ENCODE results near the gene SRF.

Gene SRF

DNA sequence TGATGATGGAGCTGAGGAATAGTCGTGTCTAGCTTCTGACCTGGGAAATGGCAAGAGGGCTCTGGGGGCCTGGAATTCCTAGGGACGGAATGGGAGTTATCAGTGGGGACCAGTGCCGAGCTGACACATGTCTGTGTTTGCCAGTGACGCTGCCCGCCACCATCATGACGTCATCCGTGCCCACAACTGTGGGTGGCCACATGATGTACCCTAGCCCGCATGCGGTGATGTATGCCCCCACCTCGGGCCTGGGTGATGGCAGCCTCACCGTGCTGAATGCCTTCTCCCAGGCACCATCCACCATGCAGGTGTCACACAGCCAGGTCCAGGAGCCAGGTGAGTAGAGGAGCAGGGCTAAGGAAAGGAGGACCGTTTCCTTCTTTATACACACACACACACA, 7.1 kb downstream of the SRF start:
- Histone ChIP-seq H3K36me3 (ENCODE audit: insufficient read depth, low read length) (peaks cover 44% of the 10 kb centered on the region), H3K9me3 (replicated peaks; ENCODE audit: low read length) (no peaks in the 10 kb centered on the region), H3K9ac (ENCODE audit: low read depth, low read length) (no peak overlapping the region), H3K4me2 (ENCODE audit: low read length) (no peak overlapping the region), H3K4me3 (ENCODE audit: low read length) (no peak overlapping the region), H3K27me3 (ENCODE audit: control insufficient read depth, insufficient read depth, low read length) (no peaks in the 10 kb centered on the region), H3K4me1 (ENCODE audit: control insufficient read depth, insufficient read depth, low read length) (peaks cover 45% of the 10 kb centered on the region)

DNA sequence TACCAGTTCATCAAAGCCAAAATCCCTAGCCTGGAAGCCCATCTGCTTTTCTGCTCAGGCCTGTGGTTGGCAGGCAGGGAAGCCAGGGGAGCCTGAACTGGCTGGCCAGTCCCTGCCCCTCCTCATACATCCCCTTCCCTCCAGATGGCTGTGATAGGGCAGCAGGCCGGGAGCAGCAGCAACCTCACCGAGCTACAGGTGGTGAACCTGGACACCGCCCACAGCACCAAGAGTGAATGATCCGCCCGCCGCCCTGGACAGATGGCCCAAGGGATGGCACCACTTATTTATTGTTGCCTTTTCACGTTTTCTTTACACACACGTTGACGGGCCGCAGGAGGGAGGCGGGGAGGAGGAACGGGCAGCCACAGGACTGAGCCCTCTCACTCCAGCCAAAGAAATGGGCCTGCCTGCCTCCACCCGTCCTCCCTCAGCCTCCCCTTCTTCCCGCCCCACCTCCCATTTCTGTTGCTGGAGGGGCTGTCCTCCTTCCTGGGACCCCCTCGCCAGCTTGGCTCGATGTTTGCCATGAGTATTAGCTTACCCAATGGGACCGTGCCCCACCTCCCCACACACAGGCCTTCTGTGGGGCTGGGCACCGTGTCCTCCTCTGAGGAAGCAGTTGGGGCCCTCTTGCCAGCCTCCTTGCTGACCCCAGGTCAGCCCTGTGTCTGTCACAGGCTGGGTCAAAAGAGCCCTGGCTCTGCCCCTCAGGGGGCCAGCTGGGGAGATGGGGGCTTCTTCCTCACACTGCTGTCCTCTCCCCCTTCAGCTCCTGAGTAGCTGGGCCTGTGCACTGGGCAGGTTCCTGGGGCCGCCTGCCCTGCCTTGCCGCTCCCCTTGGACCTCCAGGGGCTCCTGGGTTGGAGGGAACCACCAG, 8.1 kb downstream of the SRF start:
- no peaks in the 10 kb centered on the region for H3K9me3 ChIP-seq (replicated peaks; ENCODE audit: low read length)
- no peak overlapping the region for H3K9ac ChIP-seq (ENCODE audit: low read depth, low read length)
- peaks cover 36% of the 10 kb centered on the region for H3K4me1 ChIP-seq (ENCODE audit: control insufficient read depth, insufficient read depth, low read length)
- H3K4me3 ChIP-seq (ENCODE audit: low read length), result no peak overlapping the region
- peaks cover 40% of the 10 kb centered on the region for H3K36me3 ChIP-seq (ENCODE audit: insufficient read depth, low read length)
- H3K4me2 ChIP-seq (ENCODE audit: low read length), result no peak overlapping the region
- no peaks in the 10 kb centered on the region for H3K27me3 ChIP-seq (ENCODE audit: control insufficient read depth, insufficient read depth, low read length)

DNA sequence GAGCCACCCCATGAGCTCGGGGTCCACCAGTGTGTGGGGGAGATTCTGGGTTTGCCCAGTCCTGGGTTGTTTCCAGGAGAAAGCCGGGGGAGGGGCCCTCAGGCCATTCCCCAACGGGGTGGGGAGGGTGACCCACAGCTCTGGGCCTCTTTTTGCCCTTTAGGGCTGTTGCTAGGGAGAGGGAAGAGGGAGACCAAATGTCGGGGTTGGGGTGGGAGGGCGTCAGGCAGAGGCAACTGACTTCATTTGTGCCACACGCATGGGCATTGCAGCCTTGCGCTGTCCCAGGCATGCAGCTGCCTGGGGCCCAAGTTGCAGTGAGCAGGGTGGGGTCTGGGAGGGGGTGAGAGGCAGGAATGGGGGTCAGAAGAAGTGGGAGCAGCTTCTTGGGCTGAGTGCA, 9.0 kb downstream of the SRF start:
- no peaks in the 10 kb centered on the region for H3K27me3 ChIP-seq (ENCODE audit: control insufficient read depth, insufficient read depth, low read length)
- H3K4me1 ChIP-seq (ENCODE audit: control insufficient read depth, insufficient read depth, low read length), result peaks cover 32% of the 10 kb centered on the region
- H3K4me2 ChIP-seq (ENCODE audit: low read length), result no peak overlapping the region
- no peaks in the 10 kb centered on the region for H3K9me3 ChIP-seq (replicated peaks; ENCODE audit: low read length)
- peaks cover 46% of the 10 kb centered on the region for H3K36me3 ChIP-seq (ENCODE audit: insufficient read depth, low read length)
- no peak overlapping the region for H3K9ac ChIP-seq (ENCODE audit: low read depth, low read length)
- no peak overlapping the region for H3K4me3 ChIP-seq (ENCODE audit: low read length)

DNA sequence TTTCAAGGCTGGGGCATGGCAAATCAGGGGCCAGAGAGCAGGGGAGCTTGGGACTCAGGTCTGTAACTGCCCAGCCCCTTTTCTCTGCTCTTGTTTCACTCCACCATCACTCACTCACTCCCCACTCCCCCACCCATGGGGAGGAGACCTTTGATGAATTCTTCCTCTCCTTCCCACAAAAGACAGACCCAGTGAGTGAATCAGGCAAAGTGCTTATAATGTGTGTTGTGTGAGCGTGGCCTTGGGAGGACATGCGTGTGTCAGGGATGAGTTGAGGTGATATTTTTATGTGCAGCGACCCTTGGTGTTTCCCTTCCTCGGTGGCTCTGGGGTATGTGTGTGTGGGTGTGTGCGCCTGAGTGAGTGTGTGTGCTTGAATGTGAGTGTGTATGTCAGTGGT, 9.9 kb downstream of the SRF start:
- Histone ChIP-seq H3K4me2 (ENCODE audit: low read length) (no peak overlapping the region), H3K27me3 (ENCODE audit: control insufficient read depth, insufficient read depth, low read length) (no peaks in the 10 kb centered on the region), H3K4me3 (ENCODE audit: low read length) (no peak overlapping the region), H3K9me3 (replicated peaks; ENCODE audit: low read length) (no peaks in the 10 kb centered on the region), H3K4me1 (ENCODE audit: control insufficient read depth, insufficient read depth, low read length) (peaks cover 23% of the 10 kb centered on the region), H3K9ac (ENCODE audit: low read depth, low read length) (no peak overlapping the region), H3K36me3 (ENCODE audit: insufficient read depth, low read length) (peaks cover 44% of the 10 kb centered on the region)

DNA sequence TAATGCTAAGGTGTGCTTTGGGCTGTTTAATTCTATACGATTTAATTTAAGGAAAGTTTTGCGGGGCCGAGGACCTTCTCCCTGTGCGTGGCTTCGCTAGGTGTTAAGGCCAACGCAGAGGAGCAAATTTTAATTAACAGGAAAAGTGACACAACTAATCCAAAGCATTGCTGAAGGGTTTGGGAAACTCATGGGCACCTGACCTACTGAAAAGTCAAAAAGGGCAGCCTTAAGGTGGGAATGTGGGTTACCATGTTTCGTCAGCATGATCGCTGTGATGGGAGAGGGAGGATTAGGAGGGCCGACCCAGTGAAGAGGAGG, 10.5 kb downstream of the SRF start:
- Histone ChIP-seq H3K9ac (ENCODE audit: low read depth, low read length) (peak overlapping the region; percentile 83), H3K27me3 (ENCODE audit: control insufficient read depth, insufficient read depth, low read length) (no peaks in the 10 kb centered on the region), H3K9me3 (replicated peaks; ENCODE audit: low read length) (no peaks in the 10 kb centered on the region), H3K4me1 (ENCODE audit: control insufficient read depth, insufficient read depth, low read length) (peaks cover 20% of the 10 kb centered on the region), H3K36me3 (ENCODE audit: insufficient read depth, low read length) (peaks cover 44% of the 10 kb centered on the region), H3K4me2 (ENCODE audit: low read length) (peak overlapping the region; percentile 93), H3K4me3 (ENCODE audit: low read length) (peak overlapping the region; percentile 85)

DNA sequence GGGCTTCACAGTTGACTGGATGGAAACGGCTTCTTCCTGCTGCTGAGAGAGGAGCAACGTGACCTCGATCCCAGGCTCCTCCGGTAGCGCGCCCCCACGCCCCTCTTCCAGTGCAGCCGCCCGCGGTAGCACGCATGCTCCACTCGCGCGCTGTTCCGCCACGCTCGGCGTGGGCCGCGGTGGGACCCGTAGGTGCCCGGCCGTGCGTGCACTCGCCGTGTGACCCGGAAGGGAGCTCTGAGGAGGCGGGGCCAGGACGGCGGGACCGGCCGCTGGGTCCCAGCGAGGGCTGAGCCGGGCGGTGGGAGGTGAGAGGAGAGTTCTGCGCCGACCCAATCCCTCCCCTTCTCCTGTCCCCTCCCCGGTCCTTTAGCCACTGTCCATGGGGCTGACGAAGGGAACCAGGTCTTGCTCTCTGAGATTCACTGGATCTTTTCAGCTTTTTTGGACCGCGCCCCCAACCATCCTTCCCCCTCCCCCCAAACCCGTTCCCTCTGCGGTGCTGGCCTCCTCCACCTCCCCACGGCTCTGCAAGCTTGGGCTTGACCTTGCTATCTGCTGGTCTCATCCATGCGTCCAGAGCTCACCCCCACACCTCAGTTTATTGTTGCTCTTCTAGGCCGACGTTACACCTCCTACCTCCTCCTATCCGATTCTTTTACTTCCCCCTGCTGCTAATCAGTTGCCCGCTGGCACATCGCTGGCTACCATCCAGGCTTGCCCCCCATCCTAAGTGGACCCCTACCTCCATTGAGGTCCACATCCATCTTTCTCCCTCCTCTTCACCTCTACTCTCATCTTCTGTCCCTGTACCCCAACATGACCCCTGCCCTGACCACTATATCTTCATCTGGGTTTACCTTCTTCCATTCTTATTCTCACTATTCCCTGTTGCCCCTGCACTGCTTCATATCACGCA, 11.1 kb downstream of the SRF start, which contains the start of gene CUL9:
Gene CUL9 (plus strand): TSS at position 255 of the 919 bp plus-strand sequence. CDS start 2,115 bp downstream, outside the sequence.
- Histone ChIP-seq H3K4me1 (ENCODE audit: control insufficient read depth, insufficient read depth, low read length) (peaks cover 20% of the 10 kb centered on the region), H3K4me3 (ENCODE audit: low read length) (peak within 1 kb of the TSS; percentile 85), H3K36me3 (ENCODE audit: insufficient read depth, low read length) (peaks cover 46% of the 10 kb centered on the region), H3K9me3 (replicated peaks; ENCODE audit: low read length) (no peaks in the 10 kb centered on the region), H3K4me2 (ENCODE audit: low read length) (peak within 1 kb of the TSS; percentile 93), H3K27me3 (ENCODE audit: control insufficient read depth, insufficient read depth, low read length) (no peaks in the 10 kb centered on the region), H3K9ac (ENCODE audit: low read depth, low read length) (peak within 1 kb of the TSS; percentile 83)

DNA sequence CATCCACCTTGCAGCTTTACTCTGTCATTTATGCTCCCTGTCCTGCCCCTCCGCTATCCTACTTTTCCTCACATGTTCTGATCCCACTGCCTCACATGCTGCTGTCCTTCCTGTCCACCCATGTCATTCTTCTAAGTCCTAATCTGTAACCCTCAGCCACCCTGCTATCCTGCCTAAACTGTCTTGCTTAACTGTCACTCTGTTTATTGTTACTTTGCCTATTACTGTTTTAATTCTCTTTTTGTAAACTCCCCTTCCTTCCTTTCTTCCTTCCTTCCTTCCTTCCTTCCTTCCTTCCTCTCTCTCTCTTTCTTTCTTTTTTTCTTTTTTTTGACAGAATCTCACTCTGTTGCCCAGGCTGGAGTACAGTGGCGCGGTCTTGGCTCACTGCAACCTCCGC, 12.4 kb downstream of the SRF start:
- H3K36me3 ChIP-seq (ENCODE audit: insufficient read depth, low read length), result peaks cover 53% of the 10 kb centered on the region

DNA sequence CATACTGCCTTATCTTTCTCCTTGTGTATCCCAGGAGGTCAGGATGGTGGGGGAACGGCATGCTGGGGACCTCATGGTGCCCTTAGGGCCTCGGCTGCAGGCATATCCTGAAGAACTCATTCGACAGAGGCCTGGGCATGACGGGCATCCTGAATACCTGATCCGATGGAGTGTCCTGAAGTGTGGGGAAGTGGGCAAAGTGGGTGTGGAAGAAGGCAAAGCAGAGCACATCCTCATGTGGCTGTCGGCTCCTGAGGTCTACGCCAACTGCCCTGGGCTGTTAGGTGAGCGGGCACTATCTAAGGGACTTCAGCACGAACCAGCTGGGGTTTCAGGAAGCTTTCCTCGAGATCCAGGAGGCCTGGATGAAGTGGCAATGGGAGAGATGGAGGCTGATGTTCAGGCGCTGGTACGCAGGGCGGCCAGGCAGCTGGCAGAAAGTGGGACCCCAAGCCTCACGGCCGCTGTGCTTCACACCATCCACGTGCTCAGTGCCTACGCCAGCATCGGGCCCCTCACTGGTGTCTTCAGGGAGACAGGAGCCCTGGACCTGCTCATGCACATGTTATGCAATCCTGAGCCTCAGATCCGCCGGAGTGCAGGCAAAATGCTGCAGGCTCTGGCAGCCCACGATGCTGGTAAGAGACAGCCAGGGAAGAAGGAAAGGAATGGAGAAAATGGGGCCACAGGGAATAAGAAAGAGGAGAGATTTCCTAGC, 13.4 kb downstream of the SRF start:
- Histone ChIP-seq H3K4me2 (ENCODE audit: low read length) (no peak overlapping the region), H3K4me3 (ENCODE audit: low read length) (no peak overlapping the region), H3K36me3 (ENCODE audit: insufficient read depth, low read length) (peaks cover 45% of the 10 kb centered on the region), H3K9ac (ENCODE audit: low read depth, low read length) (no peak overlapping the region), H3K9me3 (replicated peaks; ENCODE audit: low read length) (no peaks in the 10 kb centered on the region), H3K27me3 (ENCODE audit: control insufficient read depth, insufficient read depth, low read length) (no peaks in the 10 kb centered on the region), H3K4me1 (ENCODE audit: control insufficient read depth, insufficient read depth, low read length) (peaks cover 20% of the 10 kb centered on the region)

More for the DNA sequence above, 12.4 kb downstream of the SRF start:
- Histone ChIP-seq H3K4me3 (ENCODE audit: low read length) (peak overlapping the region; percentile 85), H3K27me3 (ENCODE audit: control insufficient read depth, insufficient read depth, low read length) (no peaks in the 10 kb centered on the region), H3K4me2 (ENCODE audit: low read length) (peak overlapping the region; percentile 93), H3K9me3 (replicated peaks; ENCODE audit: low read length) (no peaks in the 10 kb centered on the region), H3K9ac (ENCODE audit: low read depth, low read length) (no peak overlapping the region), H3K4me1 (ENCODE audit: control insufficient read depth, insufficient read depth, low read length) (peaks cover 20% of the 10 kb centered on the region)

DNA sequence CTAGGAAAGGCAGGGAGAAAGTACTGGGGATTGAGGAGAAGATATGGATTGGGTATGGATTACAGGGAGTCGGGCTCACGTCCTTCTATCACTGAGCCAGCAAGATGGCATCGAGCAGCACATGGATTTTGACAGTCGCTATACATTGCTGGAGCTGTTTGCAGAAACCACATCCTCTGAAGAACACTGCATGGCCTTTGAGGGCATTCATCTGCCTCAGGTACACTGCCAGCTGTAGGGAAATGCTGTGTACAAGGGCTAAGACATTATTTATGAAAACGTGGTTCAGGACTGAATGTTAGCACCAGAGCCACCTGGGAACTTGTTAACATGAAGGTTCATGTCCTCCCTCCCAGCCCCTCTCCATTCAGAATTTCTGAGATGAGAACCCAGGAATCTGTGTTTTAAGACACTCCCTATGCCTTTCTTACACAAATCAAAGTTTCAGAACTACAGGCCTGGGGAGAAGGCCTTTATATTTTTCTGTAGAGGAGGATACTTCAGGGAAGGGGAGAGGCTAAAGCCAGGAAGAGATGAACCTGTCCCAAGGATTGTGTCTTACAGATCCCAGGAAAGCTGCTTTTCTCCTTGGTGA, 14.4 kb downstream of the SRF start:
- Histone ChIP-seq H3K9ac (ENCODE audit: low read depth, low read length) (no peak overlapping the region), H3K4me3 (ENCODE audit: low read length) (no peak overlapping the region), H3K4me1 (ENCODE audit: control insufficient read depth, insufficient read depth, low read length) (peaks cover 20% of the 10 kb centered on the region), H3K4me2 (ENCODE audit: low read length) (no peak overlapping the region), H3K36me3 (ENCODE audit: insufficient read depth, low read length) (peaks cover 43% of the 10 kb centered on the region), H3K9me3 (replicated peaks; ENCODE audit: low read length) (no peaks in the 10 kb centered on the region), H3K27me3 (ENCODE audit: control insufficient read depth, insufficient read depth, low read length) (no peaks in the 10 kb centered on the region)

DNA sequence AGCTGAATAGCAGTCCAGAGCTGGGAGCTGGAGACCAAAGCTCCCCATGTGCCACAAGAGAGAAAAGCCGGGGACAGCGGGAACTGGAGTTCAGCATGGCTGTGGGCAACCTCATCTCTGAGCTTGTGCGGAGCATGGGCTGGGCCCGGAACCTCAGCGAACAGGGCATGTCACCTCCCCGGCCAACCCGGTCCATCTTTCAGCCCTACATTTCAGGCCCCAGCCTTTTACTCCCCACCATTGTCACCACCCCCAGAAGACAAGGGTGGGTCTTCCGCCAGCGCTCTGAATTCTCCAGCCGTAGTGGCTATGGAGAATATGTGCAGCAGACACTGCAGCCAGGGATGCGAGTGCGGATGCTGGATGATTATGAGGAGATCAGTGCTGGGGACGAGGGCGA, 14.9 kb downstream of the SRF start:
- peaks cover 18% of the 10 kb centered on the region for H3K4me1 ChIP-seq (ENCODE audit: control insufficient read depth, insufficient read depth, low read length)
- peaks cover 43% of the 10 kb centered on the region for H3K36me3 ChIP-seq (ENCODE audit: insufficient read depth, low read length)
- H3K4me3 ChIP-seq (ENCODE audit: low read length), result no peak overlapping the region
- H3K27me3 ChIP-seq (ENCODE audit: control insufficient read depth, insufficient read depth, low read length), result no peaks in the 10 kb centered on the region
- no peak overlapping the region for H3K4me2 ChIP-seq (ENCODE audit: low read length)
- no peak overlapping the region for H3K9ac ChIP-seq (ENCODE audit: low read depth, low read length)
- no peaks in the 10 kb centered on the region for H3K9me3 ChIP-seq (replicated peaks; ENCODE audit: low read length)

DNA sequence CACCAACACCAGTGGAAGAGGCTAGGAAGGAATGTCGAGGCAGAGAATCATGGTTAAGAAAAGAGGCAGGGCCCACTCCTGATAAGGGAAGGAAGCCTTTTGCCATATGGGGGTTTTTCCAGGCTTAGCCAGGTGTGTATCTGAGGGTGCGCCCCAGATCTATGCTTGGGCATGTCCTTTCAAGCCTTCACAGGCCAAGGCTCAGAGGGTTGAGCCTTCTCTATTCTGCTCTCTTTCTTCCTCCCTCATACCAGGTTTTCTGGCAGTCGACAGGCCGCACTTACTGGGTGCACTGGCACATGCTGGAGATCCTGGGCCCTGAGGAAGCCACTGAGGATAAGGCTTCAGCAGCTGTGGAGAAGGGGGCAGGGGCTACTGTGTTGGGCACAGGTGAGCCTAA, 15.6 kb downstream of the SRF start:
- no peak overlapping the region for H3K9ac ChIP-seq (ENCODE audit: low read depth, low read length)
- peaks cover 13% of the 10 kb centered on the region for H3K4me1 ChIP-seq (ENCODE audit: control insufficient read depth, insufficient read depth, low read length)
- no peak overlapping the region for H3K4me3 ChIP-seq (ENCODE audit: low read length)
- no peaks in the 10 kb centered on the region for H3K9me3 ChIP-seq (replicated peaks; ENCODE audit: low read length)
- no peaks in the 10 kb centered on the region for H3K27me3 ChIP-seq (ENCODE audit: control insufficient read depth, insufficient read depth, low read length)
- H3K4me2 ChIP-seq (ENCODE audit: low read length), result no peak overlapping the region
- H3K36me3 ChIP-seq (ENCODE audit: insufficient read depth, low read length), result peaks cover 43% of the 10 kb centered on the region
